Anterior cingulate cortex (tissue), 58 donors: ENCODE data around the gene SOX13.

Experiments
- DNase-seq, 58 donors: peaks; one replicate each; lab custom pipeline; 2025; lab: John Stamatoyannopoulos, UW

SOX13 gene

GRCh38 chr1:204149635-204150565 is 77.0 kb downstream of the SOX13 start:
- no peak for DNase-seq

DNA sequence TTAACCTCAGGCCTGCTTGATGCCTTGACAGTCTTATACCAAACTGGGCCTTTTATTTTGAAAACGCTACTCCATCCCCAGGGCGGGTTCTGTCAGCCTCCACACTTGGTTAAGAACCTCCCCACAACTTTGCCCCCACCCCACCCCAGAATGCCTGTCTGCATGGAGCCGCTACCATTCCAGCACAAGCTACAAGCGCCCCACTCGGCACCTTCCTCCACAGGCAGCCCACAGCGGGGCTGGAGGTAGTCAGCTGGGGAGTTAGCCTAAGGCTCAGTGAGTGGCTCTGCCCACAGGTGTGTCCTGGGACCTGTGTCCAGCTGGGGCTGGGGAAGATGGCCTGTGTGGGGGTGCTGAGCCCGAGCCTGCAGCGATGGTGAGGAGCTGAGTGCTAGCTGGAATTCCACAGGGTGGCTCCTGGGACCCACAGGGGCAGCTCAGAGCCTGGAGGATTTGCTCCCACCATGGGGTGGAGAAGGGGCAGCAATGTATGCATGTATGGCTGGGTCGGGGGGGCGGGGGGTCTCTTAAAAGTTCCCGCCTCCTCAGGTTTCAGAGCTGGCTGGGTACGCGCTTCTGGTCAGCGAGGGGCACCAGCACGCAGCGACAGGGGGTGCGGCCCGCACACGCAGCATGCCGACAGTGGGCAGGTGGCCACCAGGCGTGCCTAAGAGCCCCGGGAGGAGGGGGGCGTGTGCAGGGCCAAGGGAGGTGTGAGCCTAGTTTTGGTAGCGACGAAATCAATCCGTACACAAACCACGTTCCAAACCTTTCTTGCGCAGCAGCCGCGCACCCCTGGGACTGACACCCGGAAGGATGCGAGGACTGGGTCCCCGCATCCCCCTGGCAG is 78.0 kb downstream of the SOX13 start:
- peak in 4 of 58 donors; percentile 22 to 38 (median 30) for DNase-seq

GRCh38 chr1:204151552-204152309 is 78.8 kb downstream of the SOX13 start, which contains the start of gene ETNK2:
Gene ETNK2, minus strand, starts transcription at chr1:204152044. Its CDS starts 192 bp downstream, at chr1:204151852.
- DNase-seq = peak in 28 of 58 donors; percentile 6 to 77 (median 34)

DNA sequence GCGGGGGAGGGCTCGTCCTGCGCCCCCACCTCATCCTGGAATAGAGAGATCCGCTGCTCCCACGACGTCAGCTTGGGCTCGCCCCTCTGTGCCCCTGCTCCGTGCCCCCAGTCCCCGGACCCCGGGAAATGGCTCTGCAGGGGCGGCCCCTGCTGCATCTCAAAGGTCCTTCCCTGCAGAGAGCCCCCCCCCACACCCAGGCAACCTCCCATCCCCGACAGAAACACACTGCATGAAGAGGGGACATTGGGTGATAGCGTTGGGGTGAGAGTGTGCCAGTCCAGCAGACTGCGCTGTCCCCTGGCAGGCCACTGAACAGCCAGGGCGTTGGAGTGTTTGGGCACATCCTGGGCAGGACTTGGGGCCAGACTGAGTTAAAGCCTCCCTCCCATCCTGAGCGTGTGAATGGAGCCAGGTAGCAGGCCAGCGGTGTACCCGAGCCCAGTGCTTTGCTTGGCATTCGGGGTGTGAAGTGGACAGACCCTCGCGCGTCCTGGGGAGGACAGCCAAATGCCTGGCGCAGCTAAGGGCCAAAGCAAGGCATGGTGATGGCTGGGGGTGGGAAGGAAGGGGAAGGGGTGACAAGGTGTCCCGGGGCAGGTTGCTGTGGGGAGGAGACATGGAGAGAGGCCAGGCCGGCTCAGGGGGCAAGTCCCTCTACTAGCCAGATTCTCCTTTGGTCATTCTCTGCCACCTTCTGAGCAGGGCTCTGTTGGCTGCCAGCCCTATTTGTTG is 79.6 kb downstream of the SOX13 start:
- DNase-seq = peak in 1 of 58 donors; percentile 77

DNA sequence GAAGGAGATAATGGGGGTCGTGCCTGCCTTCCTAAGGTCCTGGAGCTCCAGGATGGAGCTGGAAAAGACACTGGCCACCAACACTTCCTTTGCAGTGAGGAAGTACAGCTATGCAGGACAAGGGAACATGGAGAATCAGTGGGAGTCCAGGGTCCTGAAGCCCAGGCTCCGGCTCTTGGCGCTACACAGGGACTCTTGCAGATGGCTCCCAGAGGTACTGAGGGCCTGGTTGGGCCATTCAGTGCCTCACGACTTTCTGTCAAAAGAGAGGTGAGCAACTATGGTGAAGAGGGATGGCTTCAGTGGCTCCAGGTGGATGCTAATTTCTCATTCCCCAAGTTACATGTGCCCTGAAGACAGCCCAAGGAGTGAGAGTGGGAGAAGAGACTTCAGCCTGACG is 80.8 kb downstream of the SOX13 start:
- no peak for DNase-seq

- no peak for DNase-seq
Measured at GRCh38 chr1:204154568-204155255, 81.8 kb downstream of the SOX13 start.

DNA sequence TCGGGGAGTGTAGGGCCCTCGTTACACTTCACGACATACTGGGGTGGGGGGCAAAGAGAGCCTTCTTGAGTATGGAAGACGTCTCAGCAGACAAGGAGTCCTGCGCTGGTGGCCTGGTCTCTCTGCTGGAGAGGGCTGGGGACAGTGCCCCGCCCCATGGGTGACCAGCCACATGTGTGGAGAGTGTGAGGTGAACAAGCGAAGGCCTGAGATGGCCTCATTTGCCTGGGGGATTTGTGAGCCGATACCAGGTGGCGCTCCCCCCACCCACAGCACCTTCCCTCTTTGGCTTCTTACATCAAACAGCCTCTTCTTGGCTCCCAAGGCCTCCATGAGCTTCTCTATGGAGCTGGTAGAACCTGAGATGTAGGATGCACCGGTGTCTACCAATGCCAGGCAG is 83.0 kb downstream of the SOX13 start:
- no peak for DNase-seq

DNA sequence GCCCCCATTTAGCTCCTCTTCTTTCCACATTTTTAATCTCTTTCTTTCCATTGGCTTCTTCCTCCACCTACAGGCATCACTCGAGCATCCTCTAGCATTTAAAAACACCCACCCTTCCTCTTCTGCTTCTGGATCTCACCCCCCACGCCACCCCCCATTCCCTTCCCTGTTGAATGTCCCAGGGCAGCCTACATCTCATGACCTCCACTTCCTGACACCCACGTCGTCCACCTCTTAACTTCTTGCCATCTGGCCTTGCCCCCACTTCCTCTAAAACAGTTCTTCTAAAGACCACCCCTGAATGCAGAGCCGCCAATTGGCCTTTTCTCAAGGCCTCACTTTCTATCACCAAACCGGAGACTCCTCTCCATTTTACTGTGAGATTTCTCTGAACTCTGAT is 85.0 kb downstream of the SOX13 start:
- no peak for DNase-seq

DNA sequence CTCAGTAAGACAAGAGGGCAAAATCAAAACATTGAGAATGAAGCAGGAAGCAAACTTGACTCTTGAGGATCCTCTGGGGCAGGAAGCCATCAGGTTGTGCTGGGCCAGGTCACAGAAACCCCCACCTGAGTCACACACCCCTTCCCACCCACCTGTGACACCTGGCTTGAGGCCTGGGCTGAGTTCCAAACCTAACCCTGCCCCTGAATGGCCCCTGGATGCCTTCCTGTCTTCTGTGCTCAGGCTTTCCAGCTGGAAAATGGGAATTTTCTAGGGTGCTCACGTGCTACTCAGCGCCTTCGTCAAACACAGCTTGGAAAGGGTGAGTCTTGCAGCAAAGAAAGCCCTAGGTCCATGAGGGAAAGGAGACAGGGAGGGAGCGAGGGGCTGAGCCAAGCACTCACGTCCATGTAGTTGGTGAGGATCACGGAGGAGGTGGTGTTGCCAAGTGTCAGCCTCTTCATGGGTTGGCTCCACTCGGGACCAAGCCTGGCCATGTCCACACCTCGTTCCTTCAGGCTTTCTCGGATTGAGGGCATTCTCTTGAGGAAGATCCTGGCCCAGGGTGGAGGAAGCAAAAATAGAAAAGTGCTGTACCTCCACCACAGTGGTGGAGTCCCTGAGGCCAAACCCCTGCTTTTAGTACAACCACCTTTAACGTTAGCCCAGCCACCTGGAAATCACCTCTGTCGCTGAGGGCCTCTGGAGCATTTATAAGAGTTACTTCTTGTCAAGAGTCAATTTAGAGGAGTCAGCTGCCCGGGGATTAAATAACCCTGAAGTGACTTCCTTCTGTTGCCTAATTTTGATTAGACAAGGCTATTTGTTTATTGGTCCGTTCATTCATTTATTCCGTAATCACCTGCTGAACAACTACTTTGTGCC is 88.9 kb downstream of the SOX13 start:
- no peak for DNase-seq

DNA sequence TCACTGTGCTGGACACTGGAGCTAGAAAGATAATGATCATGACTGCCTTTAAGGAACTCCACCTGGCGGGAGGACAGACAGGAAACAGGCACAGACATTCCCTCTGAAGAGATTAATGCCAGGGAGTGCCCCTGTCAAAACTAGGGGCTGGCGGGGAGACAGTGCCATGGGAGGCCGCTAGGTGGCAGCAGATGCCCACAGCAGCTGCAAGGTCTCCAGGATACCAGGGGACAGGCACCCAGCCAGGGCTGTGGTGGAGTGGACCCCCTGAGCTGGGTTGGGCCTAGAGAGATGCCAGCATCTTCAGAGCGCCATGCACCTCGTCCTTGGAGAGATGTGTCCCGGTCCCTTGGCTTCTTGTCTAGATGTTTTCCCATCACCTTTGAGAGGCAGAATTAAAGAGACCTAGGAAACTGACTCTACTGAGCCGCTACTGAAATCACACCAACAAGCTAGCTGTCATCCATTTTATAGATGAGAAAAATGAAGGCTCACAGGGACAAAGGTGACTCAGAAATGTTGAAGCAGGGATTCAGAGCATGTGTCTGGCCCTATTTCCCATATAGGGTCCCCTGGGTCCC is 89.7 kb downstream of the SOX13 start:
- DNase-seq = peak in 54 of 58 donors; percentile 26 to 84 (median 64)

DNA sequence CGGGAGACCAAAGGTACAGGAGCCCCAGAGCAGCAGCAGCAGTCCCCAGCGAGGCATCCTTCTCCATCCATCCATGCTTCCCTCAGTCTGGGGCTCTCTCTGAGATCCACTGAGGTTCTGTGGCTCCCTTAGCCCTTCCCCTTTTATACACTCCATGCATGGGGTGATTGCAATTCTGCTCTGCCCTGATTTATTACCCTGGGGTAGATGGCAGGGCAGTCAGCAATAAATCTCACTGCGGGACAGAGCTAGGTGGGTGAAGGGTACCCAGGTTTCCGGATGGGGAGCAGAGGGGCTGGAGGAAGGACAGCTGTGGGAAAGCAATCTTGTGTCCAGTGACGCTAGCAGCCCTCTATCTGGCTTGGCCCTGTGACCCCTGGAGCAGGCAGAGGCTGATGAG is 93.3 kb downstream of the SOX13 start, which contains the start of gene REN:
REN (minus strand) TSS at position 119 of the 400 bp plus-strand sequence; CDS start at position 75, 44 bp downstream.
- DNase-seq = no peak

DNA sequence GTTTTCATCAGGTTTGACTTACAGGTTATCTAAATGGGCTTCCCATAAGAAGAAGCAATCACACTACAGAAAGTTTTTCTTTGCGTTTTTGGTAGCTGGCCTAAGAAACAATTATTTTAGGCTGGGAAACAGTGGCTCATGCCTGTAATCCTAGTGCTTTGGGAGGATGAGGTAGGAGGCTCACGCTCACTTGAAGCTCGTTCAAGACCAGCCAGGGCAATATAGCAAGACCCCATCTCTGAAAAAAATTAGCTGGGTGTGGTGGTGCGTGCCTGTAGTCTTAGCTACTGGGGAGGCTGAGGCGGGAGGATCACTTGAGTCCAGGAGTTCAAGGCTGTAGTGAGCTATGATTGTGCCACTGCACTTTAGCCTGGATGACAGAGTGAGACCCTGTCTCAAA is 94.8 kb downstream of the SOX13 start:
- DNase-seq = no peak

- DNase-seq = no peak
Measured at GRCh38 chr1:204169858-204170257, 96.9 kb downstream of the SOX13 start.

- no peak for DNase-seq
Measured at GRCh38 chr1:204170494-204171155, 97.7 kb downstream of the SOX13 start.

- no peak for DNase-seq
Measured at GRCh38 chr1:204171751-204172178, 98.8 kb downstream of the SOX13 start.

- DNase-seq = peak in 1 of 58 donors; percentile 8
Measured at GRCh38 chr1:204172404-204173029, 99.6 kb downstream of the SOX13 start.
